ENCODE data around the gene PLCH1.

DNA sequence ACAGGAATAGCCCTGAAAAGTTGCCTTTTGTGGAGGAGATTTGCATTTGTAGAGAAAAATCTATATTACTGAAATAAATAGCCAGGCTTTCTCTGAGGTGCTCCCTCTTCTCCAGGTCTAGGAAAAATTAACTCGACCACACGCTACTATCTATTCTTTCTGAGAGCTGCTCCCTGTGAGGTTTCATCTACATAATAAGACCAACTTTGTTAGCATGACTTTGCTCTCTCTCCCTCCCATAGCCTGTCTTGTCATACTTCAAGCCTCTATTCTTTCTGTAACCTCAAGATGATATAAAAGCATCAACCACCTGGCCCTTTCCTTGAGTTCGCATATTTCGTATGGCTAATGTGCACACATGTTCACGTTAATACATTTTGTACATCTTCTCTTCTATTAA lies 375.6 kb downstream of the PLCH1 start:
- TF ChIP-seq, protein P1, sequence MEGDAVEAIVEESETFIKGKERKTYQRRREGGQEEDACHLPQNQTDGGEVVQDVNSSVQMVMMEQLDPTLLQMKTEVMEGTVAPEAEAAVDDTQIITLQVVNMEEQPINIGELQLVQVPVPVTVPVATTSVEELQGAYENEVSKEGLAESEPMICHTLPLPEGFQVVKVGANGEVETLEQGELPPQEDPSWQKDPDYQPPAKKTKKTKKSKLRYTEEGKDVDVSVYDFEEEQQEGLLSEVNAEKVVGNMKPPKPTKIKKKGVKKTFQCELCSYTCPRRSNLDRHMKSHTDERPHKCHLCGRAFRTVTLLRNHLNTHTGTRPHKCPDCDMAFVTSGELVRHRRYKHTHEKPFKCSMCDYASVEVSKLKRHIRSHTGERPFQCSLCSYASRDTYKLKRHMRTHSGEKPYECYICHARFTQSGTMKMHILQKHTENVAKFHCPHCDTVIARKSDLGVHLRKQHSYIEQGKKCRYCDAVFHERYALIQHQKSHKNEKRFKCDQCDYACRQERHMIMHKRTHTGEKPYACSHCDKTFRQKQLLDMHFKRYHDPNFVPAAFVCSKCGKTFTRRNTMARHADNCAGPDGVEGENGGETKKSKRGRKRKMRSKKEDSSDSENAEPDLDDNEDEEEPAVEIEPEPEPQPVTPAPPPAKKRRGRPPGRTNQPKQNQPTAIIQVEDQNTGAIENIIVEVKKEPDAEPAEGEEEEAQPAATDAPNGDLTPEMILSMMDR (conservative IDR thresholded peaks at IDR 0.05; ENCODE audit: low read depth in 2 of 2) = no peak
- TF ChIP-seq ZNF114 (CRISPR knock-in tag; IDR thresholded peaks at IDR 0.05) (no peak), CREB1 (CRISPR knock-in tag; IDR thresholded peaks at IDR 0.05; ENCODE audit: low read depth) (0 out of 2 replicates have a peak, but pooled peaks have one; percentile 2), POLR2AphosphoS5 (IDR thresholded peaks at IDR 0.05; ENCODE audit: low read depth) (no peak), JUNB (IDR thresholded peaks at IDR 0.05; ENCODE audit: unreplicated experiment) (no peak), EZH2 (IDR thresholded peaks at IDR 0.05; ENCODE audit: low read depth, unreplicated experiment) (no peak)
- TF ChIP-seq, protein P2, sequence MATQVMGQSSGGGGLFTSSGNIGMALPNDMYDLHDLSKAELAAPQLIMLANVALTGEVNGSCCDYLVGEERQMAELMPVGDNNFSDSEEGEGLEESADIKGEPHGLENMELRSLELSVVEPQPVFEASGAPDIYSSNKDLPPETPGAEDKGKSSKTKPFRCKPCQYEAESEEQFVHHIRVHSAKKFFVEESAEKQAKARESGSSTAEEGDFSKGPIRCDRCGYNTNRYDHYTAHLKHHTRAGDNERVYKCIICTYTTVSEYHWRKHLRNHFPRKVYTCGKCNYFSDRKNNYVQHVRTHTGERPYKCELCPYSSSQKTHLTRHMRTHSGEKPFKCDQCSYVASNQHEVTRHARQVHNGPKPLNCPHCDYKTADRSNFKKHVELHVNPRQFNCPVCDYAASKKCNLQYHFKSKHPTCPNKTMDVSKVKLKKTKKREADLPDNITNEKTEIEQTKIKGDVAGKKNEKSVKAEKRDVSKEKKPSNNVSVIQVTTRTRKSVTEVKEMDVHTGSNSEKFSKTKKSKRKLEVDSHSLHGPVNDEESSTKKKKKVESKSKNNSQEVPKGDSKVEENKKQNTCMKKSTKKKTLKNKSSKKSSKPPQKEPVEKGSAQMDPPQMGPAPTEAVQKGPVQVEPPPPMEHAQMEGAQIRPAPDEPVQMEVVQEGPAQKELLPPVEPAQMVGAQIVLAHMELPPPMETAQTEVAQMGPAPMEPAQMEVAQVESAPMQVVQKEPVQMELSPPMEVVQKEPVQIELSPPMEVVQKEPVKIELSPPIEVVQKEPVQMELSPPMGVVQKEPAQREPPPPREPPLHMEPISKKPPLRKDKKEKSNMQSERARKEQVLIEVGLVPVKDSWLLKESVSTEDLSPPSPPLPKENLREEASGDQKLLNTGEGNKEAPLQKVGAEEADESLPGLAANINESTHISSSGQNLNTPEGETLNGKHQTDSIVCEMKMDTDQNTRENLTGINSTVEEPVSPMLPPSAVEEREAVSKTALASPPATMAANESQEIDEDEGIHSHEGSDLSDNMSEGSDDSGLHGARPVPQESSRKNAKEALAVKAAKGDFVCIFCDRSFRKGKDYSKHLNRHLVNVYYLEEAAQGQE (IDR thresholded peaks at IDR 0.05; ENCODE audit: unreplicated experiment) = no peak
